ENCODE data around the gene APPBP2.

Gene APPBP2

DNA sequence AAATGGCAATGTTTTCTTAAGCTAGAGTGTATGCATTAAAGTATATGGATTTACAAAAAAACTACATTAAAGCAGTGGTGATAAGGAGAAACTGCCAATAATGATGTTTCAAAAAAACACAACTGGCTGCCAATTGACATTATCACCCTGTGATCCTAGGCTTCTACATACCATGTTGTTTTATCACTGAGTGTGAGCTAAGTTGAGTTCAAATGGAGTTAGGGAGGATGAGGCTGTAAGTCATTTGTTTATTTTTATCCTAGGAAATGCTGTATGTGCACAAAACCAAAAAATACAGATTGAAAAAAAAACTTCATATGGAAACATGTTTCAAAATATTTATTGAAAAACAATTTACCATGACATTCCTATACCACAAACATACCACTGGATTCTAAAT is 80.9 kb downstream of the APPBP2 start:
- TF ChIP-seq POLR2AphosphoS5 (IDR thresholded peaks at IDR 0.05; ENCODE audit: low read depth, low read length) (no peak), SIN3A (IDR thresholded peaks at IDR 0.05; ENCODE audit: borderline replicate concordance, insufficient read depth, low read length) (no peak), TAF1 (IDR thresholded peaks at IDR 0.05; ENCODE audit: borderline replicate concordance, insufficient read depth, low read length) (no peak), FOXP2 (optimal IDR thresholded peaks at IDR 0.05; ENCODE audit: borderline replicate concordance, extremely low read depth, extremely low read length, insufficient read depth) (no peak)
- TF ChIP-seq, protein P1, sequence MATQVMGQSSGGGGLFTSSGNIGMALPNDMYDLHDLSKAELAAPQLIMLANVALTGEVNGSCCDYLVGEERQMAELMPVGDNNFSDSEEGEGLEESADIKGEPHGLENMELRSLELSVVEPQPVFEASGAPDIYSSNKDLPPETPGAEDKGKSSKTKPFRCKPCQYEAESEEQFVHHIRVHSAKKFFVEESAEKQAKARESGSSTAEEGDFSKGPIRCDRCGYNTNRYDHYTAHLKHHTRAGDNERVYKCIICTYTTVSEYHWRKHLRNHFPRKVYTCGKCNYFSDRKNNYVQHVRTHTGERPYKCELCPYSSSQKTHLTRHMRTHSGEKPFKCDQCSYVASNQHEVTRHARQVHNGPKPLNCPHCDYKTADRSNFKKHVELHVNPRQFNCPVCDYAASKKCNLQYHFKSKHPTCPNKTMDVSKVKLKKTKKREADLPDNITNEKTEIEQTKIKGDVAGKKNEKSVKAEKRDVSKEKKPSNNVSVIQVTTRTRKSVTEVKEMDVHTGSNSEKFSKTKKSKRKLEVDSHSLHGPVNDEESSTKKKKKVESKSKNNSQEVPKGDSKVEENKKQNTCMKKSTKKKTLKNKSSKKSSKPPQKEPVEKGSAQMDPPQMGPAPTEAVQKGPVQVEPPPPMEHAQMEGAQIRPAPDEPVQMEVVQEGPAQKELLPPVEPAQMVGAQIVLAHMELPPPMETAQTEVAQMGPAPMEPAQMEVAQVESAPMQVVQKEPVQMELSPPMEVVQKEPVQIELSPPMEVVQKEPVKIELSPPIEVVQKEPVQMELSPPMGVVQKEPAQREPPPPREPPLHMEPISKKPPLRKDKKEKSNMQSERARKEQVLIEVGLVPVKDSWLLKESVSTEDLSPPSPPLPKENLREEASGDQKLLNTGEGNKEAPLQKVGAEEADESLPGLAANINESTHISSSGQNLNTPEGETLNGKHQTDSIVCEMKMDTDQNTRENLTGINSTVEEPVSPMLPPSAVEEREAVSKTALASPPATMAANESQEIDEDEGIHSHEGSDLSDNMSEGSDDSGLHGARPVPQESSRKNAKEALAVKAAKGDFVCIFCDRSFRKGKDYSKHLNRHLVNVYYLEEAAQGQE (IDR thresholded peaks at IDR 0.05; ENCODE audit: insufficient read depth in 1 of 2, low read depth in 2 of 2, low read length in 2 of 2) = no peak

DNA sequence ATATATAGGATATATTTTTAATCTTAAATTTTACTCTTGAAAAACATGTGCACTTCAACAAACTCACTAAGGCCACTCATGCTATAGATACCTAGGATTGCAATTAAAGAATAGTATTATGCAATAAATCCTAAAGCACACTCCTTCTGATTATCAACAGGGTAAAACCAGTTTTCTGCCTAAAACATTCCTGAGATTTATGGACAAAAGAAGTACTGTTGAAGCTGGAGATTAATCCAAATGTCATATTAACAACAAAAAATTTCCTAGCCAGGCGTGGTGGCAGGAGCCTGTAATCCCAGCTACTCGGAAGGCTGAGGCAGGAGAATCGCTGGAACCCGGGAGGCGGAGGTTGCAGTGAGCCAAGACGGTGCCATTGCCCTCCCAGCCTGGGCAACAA is 82.3 kb downstream of the APPBP2 start:
- TF ChIP-seq SIN3A (IDR thresholded peaks at IDR 0.05; ENCODE audit: borderline replicate concordance, insufficient read depth, low read length) = no peak
- no peak for TF ChIP-seq FOXP2 (optimal IDR thresholded peaks at IDR 0.05; ENCODE audit: borderline replicate concordance, extremely low read depth, extremely low read length, insufficient read depth)
- no peak for TF ChIP-seq TAF1 (IDR thresholded peaks at IDR 0.05; ENCODE audit: borderline replicate concordance, insufficient read depth, low read length)
- TF ChIP-seq, protein P1 (IDR thresholded peaks at IDR 0.05; ENCODE audit: insufficient read depth in 1 of 2, low read depth in 2 of 2, low read length in 2 of 2) = no peak
- TF ChIP-seq POLR2AphosphoS5 (IDR thresholded peaks at IDR 0.05; ENCODE audit: low read depth, low read length) = no peak

DNA sequence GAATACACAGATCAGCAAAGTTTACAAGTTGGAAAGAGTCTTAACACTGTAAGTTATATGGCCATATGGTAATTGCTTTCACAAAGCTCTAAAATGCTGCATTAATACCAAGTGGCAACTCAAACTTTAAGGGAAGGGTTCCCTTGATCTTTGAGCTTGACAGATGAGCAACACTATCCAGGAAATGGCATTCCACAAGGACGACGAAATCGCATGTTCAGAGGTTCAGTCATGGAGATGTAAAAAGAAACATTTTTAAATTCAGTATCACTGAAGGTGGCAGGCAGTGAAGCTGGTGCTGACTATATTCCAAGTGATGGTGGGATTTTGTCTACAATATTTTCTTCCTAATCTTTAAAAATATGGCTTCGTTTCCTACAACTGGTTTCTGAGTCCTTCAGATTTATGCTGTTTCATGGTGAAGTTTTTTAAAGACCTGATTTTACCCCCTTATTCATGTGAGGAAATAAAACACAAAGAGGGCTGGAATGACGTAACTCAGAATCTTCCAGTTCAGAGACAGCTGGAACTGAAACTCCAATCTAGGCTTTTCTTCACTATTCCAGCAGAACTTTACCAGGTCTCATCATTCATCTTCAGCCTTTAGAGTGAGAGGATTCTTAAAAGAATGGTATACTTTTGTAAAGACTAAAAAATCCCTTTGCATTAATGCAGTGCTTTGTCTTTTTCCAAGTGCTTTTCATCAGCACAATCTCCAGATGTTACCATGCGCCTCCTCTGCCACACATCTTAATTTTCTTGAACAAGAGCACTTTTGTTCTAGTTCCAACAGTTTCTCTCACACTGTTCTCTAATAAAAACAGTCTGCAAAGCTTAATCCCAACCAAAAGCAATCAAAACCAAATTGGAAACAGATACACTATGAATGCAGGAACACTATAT is 83.5 kb downstream of the APPBP2 start:
- no peak for TF ChIP-seq FOXP2 (optimal IDR thresholded peaks at IDR 0.05; ENCODE audit: borderline replicate concordance, extremely low read depth, extremely low read length, insufficient read depth)
- TF ChIP-seq POLR2AphosphoS5 (IDR thresholded peaks at IDR 0.05; ENCODE audit: low read depth, low read length) = no peak
- TF ChIP-seq, protein P1 (IDR thresholded peaks at IDR 0.05; ENCODE audit: insufficient read depth in 1 of 2, low read depth in 2 of 2, low read length in 2 of 2) = no peak
- TF ChIP-seq TAF1 (IDR thresholded peaks at IDR 0.05; ENCODE audit: borderline replicate concordance, insufficient read depth, low read length) = no peak
- TF ChIP-seq SIN3A (IDR thresholded peaks at IDR 0.05; ENCODE audit: borderline replicate concordance, insufficient read depth, low read length) = no peak

DNA sequence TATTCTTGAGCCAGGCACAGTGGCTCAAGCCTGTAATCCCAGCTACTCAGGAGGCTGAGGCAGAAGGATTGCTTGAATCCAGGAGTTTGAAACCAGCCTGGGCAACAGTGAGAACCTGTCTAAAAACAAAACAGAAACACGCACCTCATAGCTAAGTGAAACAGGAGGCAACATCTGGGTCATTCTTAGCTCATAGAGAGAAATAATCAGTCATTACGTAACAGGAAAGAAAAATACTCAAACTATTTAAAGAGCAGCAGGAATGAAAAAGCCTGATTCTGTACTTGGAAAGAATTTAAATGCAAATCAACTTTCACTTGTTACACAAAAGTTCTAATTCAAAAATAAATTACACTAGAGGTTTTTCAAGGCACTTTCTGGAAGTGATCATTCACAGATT is 86.5 kb downstream of the APPBP2 start:
- TF ChIP-seq FOXP2 (optimal IDR thresholded peaks at IDR 0.05; ENCODE audit: borderline replicate concordance, extremely low read depth, extremely low read length, insufficient read depth) = no peak
- TF ChIP-seq SIN3A (IDR thresholded peaks at IDR 0.05; ENCODE audit: borderline replicate concordance, insufficient read depth, low read length) = no peak
- TF ChIP-seq, protein P1 (IDR thresholded peaks at IDR 0.05; ENCODE audit: insufficient read depth in 1 of 2, low read depth in 2 of 2, low read length in 2 of 2) = no peak
- no peak for TF ChIP-seq POLR2AphosphoS5 (IDR thresholded peaks at IDR 0.05; ENCODE audit: low read depth, low read length)
- no peak for TF ChIP-seq TAF1 (IDR thresholded peaks at IDR 0.05; ENCODE audit: borderline replicate concordance, insufficient read depth, low read length)
